ENCODE results near the gene ABI2. TPM values are rescaled to one million over a fixed set of nuclear protein-coding genes. Genes with fewer than 3 reads are reported as not detected.
"Not testable (repeated sequence)": the region's sequence is repeated elsewhere in the genome, so short reads cannot be mapped to it uniquely, and the experiment has no call there.

The ABI2 gene
- total RNA-seq, 1 donor: 11.4 TPM

DNA sequence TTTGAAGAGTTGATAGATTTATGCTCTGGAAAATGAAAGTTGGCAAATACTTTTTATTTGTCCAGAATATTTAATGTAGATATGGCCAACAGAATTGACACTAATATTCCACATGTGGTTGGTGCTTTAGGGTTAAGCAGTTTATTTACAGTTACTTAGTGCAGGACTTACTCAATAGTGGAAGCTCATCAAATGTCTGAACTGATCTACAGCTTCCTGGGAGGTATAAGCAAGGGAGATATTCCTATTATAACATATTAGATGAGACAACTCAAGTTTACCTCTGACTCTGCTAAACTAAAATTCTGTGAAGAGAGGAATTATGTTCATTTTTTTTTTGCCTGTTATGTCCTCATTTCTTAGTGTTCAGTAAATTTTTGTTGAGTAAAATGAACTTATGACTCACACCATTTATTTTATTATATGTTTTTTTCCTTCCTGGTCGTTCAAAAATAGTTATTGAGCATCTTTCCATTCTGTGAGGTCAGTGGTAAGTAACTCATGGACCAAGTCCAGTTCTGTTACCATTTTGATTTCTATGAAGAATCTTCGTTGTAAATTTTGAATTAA lies 13.6 kb downstream of the ABI2 start:
- Histone ChIP-seq H3K9me3 (ENCODE audit: low read depth, low read length) (no peaks in the 10 kb centered on the region), H3K27me3 (ENCODE audit: insufficient read depth, low read length) (no peaks in the 10 kb centered on the region), H3K4me3 (ENCODE audit: low read length) (no peak overlapping the region), H3K4me1 (ENCODE audit: insufficient read depth, low read length) (no peaks in the 10 kb centered on the region)

GRCh38 chr2:203342374-203342773 lies 14.2 kb downstream of the ABI2 start:
- H3K9me3 ChIP-seq (ENCODE audit: low read depth, low read length); H3K4me1 ChIP-seq (ENCODE audit: insufficient read depth, low read length); H3K4me3 ChIP-seq (ENCODE audit: low read length); H3K27me3 ChIP-seq (ENCODE audit: insufficient read depth, low read length): not testable (repeated sequence)

DNA sequence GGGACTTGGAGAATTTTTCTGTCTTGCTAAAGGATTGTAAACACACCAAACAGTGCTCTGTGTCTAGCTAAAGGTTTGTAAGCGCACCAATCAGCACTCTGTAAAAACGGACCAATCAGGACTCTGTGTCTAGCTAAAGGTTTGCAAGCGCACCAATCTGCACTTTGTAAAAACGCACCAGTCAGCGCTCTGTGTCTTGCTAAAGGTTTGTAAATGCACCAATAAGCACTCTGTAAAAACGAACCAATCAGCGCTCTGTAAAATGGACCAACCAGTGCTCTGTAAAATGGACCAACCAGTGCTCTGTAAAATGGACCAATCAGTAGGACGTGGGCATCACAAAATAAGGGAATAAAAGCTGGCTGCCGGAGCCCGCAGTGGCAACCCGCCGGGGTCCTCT lies 16.5 kb downstream of the ABI2 start:
- no peak overlapping the region for H3K4me3 ChIP-seq (ENCODE audit: low read length)
- no peaks in the 10 kb centered on the region for H3K4me1 ChIP-seq (ENCODE audit: insufficient read depth, low read length)
- no peaks in the 10 kb centered on the region for H3K9me3 ChIP-seq (ENCODE audit: low read depth, low read length)
- no peaks in the 10 kb centered on the region for H3K27me3 ChIP-seq (ENCODE audit: insufficient read depth, low read length)

- no peak overlapping the region for H3K4me3 ChIP-seq (ENCODE audit: low read length)
- no peaks in the 10 kb centered on the region for H3K27me3 ChIP-seq (ENCODE audit: insufficient read depth, low read length)
- H3K4me1 ChIP-seq (ENCODE audit: insufficient read depth, low read length): no peaks in the 10 kb centered on the region
- H3K9me3 ChIP-seq (ENCODE audit: low read depth, low read length): no peaks in the 10 kb centered on the region
These were observed 18.4 kb downstream of the ABI2 start for GRCh38 chr2:203346612-203347011.

DNA sequence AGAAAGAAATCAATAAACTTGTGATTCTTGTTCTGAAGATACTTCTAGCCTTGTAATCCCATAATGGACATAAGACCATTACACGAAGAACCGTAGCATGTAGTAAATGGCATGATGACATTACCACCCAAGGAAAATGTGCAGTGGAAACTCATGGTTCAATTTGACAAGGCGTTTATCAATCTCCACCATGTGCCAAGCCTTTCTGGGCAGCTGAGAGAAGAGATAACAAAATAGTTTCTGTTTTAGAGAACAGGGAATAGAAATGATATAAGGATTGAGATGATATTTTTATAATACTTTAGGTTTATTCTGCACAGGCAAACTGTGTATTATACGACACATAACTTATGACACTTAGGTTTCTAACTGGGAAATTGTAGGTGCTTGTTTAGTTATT lies 19.2 kb downstream of the ABI2 start:
- Histone ChIP-seq H3K27me3 (ENCODE audit: insufficient read depth, low read length) (no peaks in the 10 kb centered on the region), H3K9me3 (ENCODE audit: low read depth, low read length) (no peaks in the 10 kb centered on the region), H3K4me1 (ENCODE audit: insufficient read depth, low read length) (no peaks in the 10 kb centered on the region), H3K4me3 (ENCODE audit: low read length) (no peak overlapping the region)

- no peaks in the 10 kb centered on the region for H3K4me1 ChIP-seq (ENCODE audit: insufficient read depth, low read length)
- no peak overlapping the region for H3K4me3 ChIP-seq (ENCODE audit: low read length)
- no peaks in the 10 kb centered on the region for H3K27me3 ChIP-seq (ENCODE audit: insufficient read depth, low read length)
- H3K9me3 ChIP-seq (ENCODE audit: low read depth, low read length): no peaks in the 10 kb centered on the region
These were observed 24.5 kb downstream of the ABI2 start for GRCh38 chr2:203352604-203353255.

DNA sequence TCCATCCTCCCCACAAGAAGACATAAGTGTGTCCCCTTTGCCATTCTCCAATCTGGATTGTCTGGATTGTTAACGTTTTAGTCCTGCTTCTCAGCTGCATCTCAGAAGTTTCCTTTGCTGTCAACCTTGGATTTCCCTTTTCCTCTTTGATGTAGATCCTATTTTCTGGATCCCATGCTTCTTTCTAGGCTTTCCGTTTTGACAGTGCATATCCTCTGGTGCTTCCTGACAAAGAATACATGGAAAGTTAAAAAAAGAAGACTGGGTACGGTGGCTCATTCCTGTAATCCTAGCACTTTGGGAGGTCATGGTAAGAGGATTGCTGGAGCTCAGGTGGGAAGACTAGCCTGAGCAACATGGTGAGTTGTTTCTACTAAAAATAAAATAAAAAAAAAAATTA lies 26.8 kb downstream of the ABI2 start:
- Histone ChIP-seq H3K4me3 (ENCODE audit: low read length) (no peak overlapping the region), H3K4me1 (ENCODE audit: insufficient read depth, low read length) (no peaks in the 10 kb centered on the region), H3K9me3 (ENCODE audit: low read depth, low read length) (no peaks in the 10 kb centered on the region), H3K27me3 (ENCODE audit: insufficient read depth, low read length) (no peaks in the 10 kb centered on the region)

DNA sequence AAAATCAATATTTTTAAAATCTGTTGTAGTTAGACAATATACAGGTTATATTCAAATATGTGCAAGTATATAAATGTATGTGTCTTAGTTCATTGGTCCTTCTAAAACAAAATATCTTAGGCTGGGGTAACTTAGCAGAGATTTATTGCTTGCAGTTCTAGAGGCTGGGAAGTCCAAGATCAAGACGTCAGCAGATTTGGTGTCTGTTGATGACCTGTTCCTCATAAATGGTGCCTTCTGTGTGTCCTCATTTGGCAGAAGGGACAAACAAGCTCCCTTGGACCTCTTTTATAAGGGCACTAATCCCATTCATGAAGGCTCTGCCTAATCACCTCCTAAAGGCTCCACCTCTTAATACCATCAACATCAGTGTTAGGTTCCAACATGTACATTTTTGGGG lies 31.3 kb downstream of the ABI2 start:
- no peaks in the 10 kb centered on the region for H3K27me3 ChIP-seq (ENCODE audit: insufficient read depth, low read length)
- no peaks in the 10 kb centered on the region for H3K4me1 ChIP-seq (ENCODE audit: insufficient read depth, low read length)
- no peak overlapping the region for H3K4me3 ChIP-seq (ENCODE audit: low read length)
- H3K9me3 ChIP-seq (ENCODE audit: low read depth, low read length): no peaks in the 10 kb centered on the region

- H3K27me3 ChIP-seq (ENCODE audit: insufficient read depth, low read length): no peaks in the 10 kb centered on the region
- H3K4me1 ChIP-seq (ENCODE audit: insufficient read depth, low read length): no peaks in the 10 kb centered on the region
- H3K4me3 ChIP-seq (ENCODE audit: low read length): no peak overlapping the region
- H3K9me3 ChIP-seq (ENCODE audit: low read depth, low read length): no peaks in the 10 kb centered on the region
These were observed 32.7 kb downstream of the ABI2 start for GRCh38 chr2:203360833-203361430.

- Histone ChIP-seq H3K27me3 (ENCODE audit: insufficient read depth, low read length) (no peaks in the 10 kb centered on the region), H3K4me3 (ENCODE audit: low read length) (no peak overlapping the region), H3K4me1 (ENCODE audit: insufficient read depth, low read length) (no peaks in the 10 kb centered on the region), H3K9me3 (ENCODE audit: low read depth, low read length) (no peaks in the 10 kb centered on the region)
These were observed 33.3 kb downstream of the ABI2 start for GRCh38 chr2:203361495-203361894.

DNA sequence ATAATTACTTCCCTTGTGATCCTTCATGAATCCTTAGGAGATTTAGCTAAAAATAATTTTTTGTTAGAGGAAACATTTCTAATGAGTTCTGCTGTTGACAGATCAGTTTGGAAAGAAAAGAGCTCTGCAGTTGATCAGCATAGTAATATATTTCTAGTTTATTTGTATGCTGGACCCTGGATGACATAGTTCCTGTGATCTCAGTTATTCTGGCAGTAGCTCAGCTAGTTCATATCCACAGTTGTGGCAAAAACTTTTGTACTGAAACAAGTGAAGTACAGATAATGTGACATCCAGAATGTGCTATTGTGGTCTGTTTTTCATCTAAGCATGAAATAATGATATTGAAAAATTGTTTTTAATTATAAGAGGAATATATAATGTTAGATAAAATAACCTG lies 33.7 kb downstream of the ABI2 start:
- Histone ChIP-seq H3K27me3 (ENCODE audit: insufficient read depth, low read length) (no peaks in the 10 kb centered on the region), H3K9me3 (ENCODE audit: low read depth, low read length) (no peaks in the 10 kb centered on the region)

DNA sequence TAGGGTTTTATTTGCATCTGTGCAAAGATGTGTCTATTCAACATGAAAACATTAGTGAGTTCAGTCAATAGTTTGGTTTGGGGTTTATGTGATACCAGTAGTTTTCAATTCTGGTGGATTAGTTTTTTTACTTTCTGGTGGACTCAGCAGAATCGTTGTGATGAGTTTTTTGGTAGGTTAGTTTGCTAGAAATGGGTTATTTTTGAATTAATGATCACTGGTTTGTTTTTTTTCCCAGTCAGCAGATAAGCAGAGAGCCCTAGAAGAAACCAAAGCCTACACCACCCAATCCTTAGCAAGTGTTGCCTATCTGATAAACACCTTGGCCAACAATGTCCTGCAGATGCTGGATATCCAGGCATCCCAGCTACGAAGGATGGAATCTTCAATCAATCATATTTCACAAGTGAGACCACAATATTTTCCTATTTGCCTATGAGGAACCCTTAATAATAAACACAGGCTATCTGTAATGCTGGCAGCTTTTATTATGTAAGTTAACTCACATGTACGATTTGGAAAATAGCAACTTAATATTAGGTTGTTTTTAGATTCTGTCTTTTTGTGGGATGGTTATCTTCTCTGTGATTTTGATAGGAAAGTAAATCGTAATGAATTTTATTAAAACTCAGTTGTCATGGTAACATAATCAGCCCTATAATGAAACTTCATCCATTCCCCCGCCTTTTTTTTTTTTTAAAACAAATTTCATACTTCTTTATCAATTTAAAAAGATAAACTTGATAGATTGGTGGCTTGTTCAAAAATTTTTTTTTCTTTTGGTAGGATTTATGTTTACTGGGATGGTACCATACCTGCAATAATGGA lies 38.7 kb downstream of the ABI2 start:
- Histone ChIP-seq H3K4me1 (ENCODE audit: insufficient read depth, low read length) (no peaks in the 10 kb centered on the region), H3K27me3 (ENCODE audit: insufficient read depth, low read length) (no peaks in the 10 kb centered on the region), H3K9me3 (ENCODE audit: low read depth, low read length) (no peaks in the 10 kb centered on the region), H3K4me3 (ENCODE audit: low read length) (no peak overlapping the region)

More for the DNA sequence above, 33.7 kb downstream of the ABI2 start:
- Histone ChIP-seq H3K4me1 (ENCODE audit: insufficient read depth, low read length) (no peaks in the 10 kb centered on the region), H3K4me3 (ENCODE audit: low read length) (no peak overlapping the region)

GRCh38 chr2:203372706-203373105 lies 44.5 kb downstream of the ABI2 start:
- not testable (repeated sequence) for H3K4me3 ChIP-seq (ENCODE audit: low read length); H3K27me3 ChIP-seq (ENCODE audit: insufficient read depth, low read length); H3K9me3 ChIP-seq (ENCODE audit: low read depth, low read length); H3K4me1 ChIP-seq (ENCODE audit: insufficient read depth, low read length)

GRCh38 chr2:203376173-203376572 lies 48.0 kb downstream of the ABI2 start:
- no peaks in the 10 kb centered on the region for H3K9me3 ChIP-seq (ENCODE audit: low read depth, low read length)
- H3K4me3 ChIP-seq (ENCODE audit: low read length): no peak overlapping the region
- no peaks in the 10 kb centered on the region for H3K4me1 ChIP-seq (ENCODE audit: insufficient read depth, low read length)
- no peaks in the 10 kb centered on the region for H3K27me3 ChIP-seq (ENCODE audit: insufficient read depth, low read length)

GRCh38 chr2:203379156-203379555 lies 51.0 kb downstream of the ABI2 start:
- Histone ChIP-seq H3K9me3 (ENCODE audit: low read depth, low read length) (no peaks in the 10 kb centered on the region), H3K4me3 (ENCODE audit: low read length) (no peak overlapping the region), H3K4me1 (ENCODE audit: insufficient read depth, low read length) (no peaks in the 10 kb centered on the region), H3K27me3 (ENCODE audit: insufficient read depth, low read length) (no peaks in the 10 kb centered on the region)
